Measurements from ENCODE around the gene RBM43. TPM values are rescaled to one million over a fixed set of nuclear protein-coding genes. Genes with fewer than 3 reads are reported as not detected.

Gene RBM43
- polyA plus RNA-seq, 1 donor (not counting 4 experiments of a cell fraction or from before 2014, with no cell fraction given), result 2.7 TPM

GRCh38 chr2:151302879-151303278, 41.2 kb upstream of the RBM43 start:
- Histone ChIP-seq H2AFZ (ENCODE audit: control insufficient read depth, low read length) (no peak overlapping the region), H3K79me2 (ENCODE audit: control insufficient read depth, insufficient read depth, low read length) (no peaks in the 10 kb centered on the region), H3K9me3 (ENCODE audit: control insufficient read depth, low read depth, low read length) (no peaks in the 10 kb centered on the region), H3K4me3 (ENCODE audit: control insufficient read depth in 2 of 3, extremely low read depth in 1 of 3, insufficient read depth in 2 of 3, low read depth in 1 of 3, low read length in 3 of 3) (no peak overlapping the region), H3K9ac (ENCODE audit: control insufficient read depth, extremely low read depth, insufficient read depth, low read length) (no peak overlapping the region), H3K36me3 (ENCODE audit: control insufficient read depth in 2 of 2, extremely low read depth in 1 of 2, insufficient read depth in 2 of 2, low read length in 2 of 2) (no peaks in the 10 kb centered on the region), H3K27ac (ENCODE audit: control insufficient read depth, insufficient read depth, low read length) (no peak overlapping the region), H4K20me1 (ENCODE audit: control insufficient read depth, extremely low read depth, insufficient read depth, low read length) (no peaks in the 10 kb centered on the region), H3K9me1 (ENCODE audit: control insufficient read depth, extremely low read depth, insufficient read depth, low read length) (no peaks in the 10 kb centered on the region), H3K4me1 (ENCODE audit: control insufficient read depth, extremely low read depth, insufficient read depth, low read length) (no peaks in the 10 kb centered on the region), H3K4me2 (ENCODE audit: control insufficient read depth, extremely low read depth, insufficient read depth, low read depth, low read length) (peak overlapping the region; percentile 7), H3K27me3 (ENCODE audit: control insufficient read depth, extremely low read depth, insufficient read depth, low read length) (no peaks in the 10 kb centered on the region)
- no peak for FAIRE-seq
- no peak for DNase-seq (ENCODE audit: low read depth, low spot score)
- TF ChIP-seq EZH2 (IDR thresholded peaks at IDR 0.05; ENCODE audit: low read length) (no peak), CTCF (optimal IDR thresholded peaks at IDR 0.05 in 1 of 3, IDR thresholded peaks at IDR 0.05 in 1 of 3, conservative IDR thresholded peaks at IDR 0.05 in 1 of 3; ENCODE audit: extremely low read depth in 1 of 3, insufficient read depth in 2 of 3, low read length in 3 of 3) (no peak)
- dilution Hi-C loops (cut with MboI; ENCODE audit: extremely low pct_ligation_motif_present, low sequenced_read_pairs), result no loop called here

- no peak overlapping the region for H3K4me2 ChIP-seq (ENCODE audit: control insufficient read depth, extremely low read depth, insufficient read depth, low read depth, low read length)
- H2AFZ ChIP-seq (ENCODE audit: control insufficient read depth, low read length), result no peak overlapping the region
- H4K20me1 ChIP-seq (ENCODE audit: control insufficient read depth, extremely low read depth, insufficient read depth, low read length), result no peaks in the 10 kb centered on the region
- no peak for TF ChIP-seq EZH2 (IDR thresholded peaks at IDR 0.05; ENCODE audit: low read length)
- no peak for TF ChIP-seq CTCF (optimal IDR thresholded peaks at IDR 0.05 in 1 of 3, IDR thresholded peaks at IDR 0.05 in 1 of 3, conservative IDR thresholded peaks at IDR 0.05 in 1 of 3; ENCODE audit: extremely low read depth in 1 of 3, insufficient read depth in 2 of 3, low read length in 3 of 3)
- H3K4me3 ChIP-seq (ENCODE audit: control insufficient read depth in 2 of 3, extremely low read depth in 1 of 3, insufficient read depth in 2 of 3, low read depth in 1 of 3, low read length in 3 of 3), result no peak overlapping the region
- no peak overlapping the region for H3K27ac ChIP-seq (ENCODE audit: control insufficient read depth, insufficient read depth, low read length)
- no peaks in the 10 kb centered on the region for H3K9me1 ChIP-seq (ENCODE audit: control insufficient read depth, extremely low read depth, insufficient read depth, low read length)
- DNase-seq (ENCODE audit: low read depth, low spot score), result no peak
- H3K4me1 ChIP-seq (ENCODE audit: control insufficient read depth, extremely low read depth, insufficient read depth, low read length), result no peaks in the 10 kb centered on the region
- H3K27me3 ChIP-seq (ENCODE audit: control insufficient read depth, extremely low read depth, insufficient read depth, low read length), result no peaks in the 10 kb centered on the region
- no peaks in the 10 kb centered on the region for H3K79me2 ChIP-seq (ENCODE audit: control insufficient read depth, insufficient read depth, low read length)
- FAIRE-seq, result no peak
- H3K9ac ChIP-seq (ENCODE audit: control insufficient read depth, extremely low read depth, insufficient read depth, low read length), result no peak overlapping the region
- dilution Hi-C loops (cut with MboI; ENCODE audit: extremely low pct_ligation_motif_present, low sequenced_read_pairs), result no loop called here
- no peaks in the 10 kb centered on the region for H3K9me3 ChIP-seq (ENCODE audit: control insufficient read depth, low read depth, low read length)
- H3K36me3 ChIP-seq (ENCODE audit: control insufficient read depth in 2 of 2, extremely low read depth in 1 of 2, insufficient read depth in 2 of 2, low read length in 2 of 2), result no peaks in the 10 kb centered on the region
Measured at GRCh38 chr2:151302404-151302803, 40.7 kb upstream of the RBM43 start.
